Prostate gland (tissue), 2 donors: ENCODE measurements around the gene NEK7. TPM values are rescaled to one million over a fixed set of nuclear protein-coding genes. Genes with fewer than 3 reads are reported as not detected.

Experiments used
- DNase-seq: peaks from one replicate; pipeline ENCODE4 v3.0.0-alpha.2; 2019; ENCODE audit warnings: low spot score
- H3K27ac ChIP-seq, 2 donors: fragments of 200-600 bp; sonication (generic); 2 replicates each; pipeline ENCODE4 v1.5.1; 2017 to 2019
- H3K27me3 ChIP-seq: fragments of 200-600 bp; sonication (generic); replicated peaks from 2 replicates; pipeline ENCODE4 v1.5.1; 2019; ENCODE audit not compliant: insufficient read depth
- H3K36me3 ChIP-seq, 2 donors: fragments of 200-600 bp; sonication (generic); 1 replicate in 1 of 2; 2 replicates in 1 of 2; pipeline versions ENCODE4 v1.5.1 to v1.8.1; 2017 to 2019
- H3K4me1 ChIP-seq: fragments of 200-600 bp; sonication (generic); replicated peaks from 2 replicates; pipeline ENCODE4 v1.5.1; 2019
- H3K4me3 ChIP-seq, 2 donors: fragments of 200-600 bp; sonication (generic); 2 replicates each; pipeline ENCODE4 v1.5.1; 2017 to 2019
- H3K9me3 ChIP-seq: fragments of 200-600 bp; sonication (generic); 2 replicates; pipeline ENCODE4 v1.5.1; 2017
- CTCF ChIP-seq, 4 experiments: fragments of 200-600 bp in 2 of 4; fragments of 450-650 bp in 2 of 4; sonication (generic) in 2 of 4; IDR thresholded peaks; 1 replicate in 3 of 4; 2 replicates in 1 of 4; pipeline ENCODE4 v1.5.1; 2016 to 2019; ENCODE audit warnings: antibody characterized with exemption in 4 of 4, mild to moderate bottlenecking in 2 of 4, moderate library complexity in 2 of 4
- POLR2A ChIP-seq: fragments of 450-650 bp; IDR thresholded peaks from one replicate; pipeline ENCODE4 v1.6.1; 2016; ENCODE audit warnings: antibody characterized with exemption, mild to moderate bottlenecking
- POLR2AphosphoS5 ChIP-seq: sonication (generic); formaldehyde crosslinking; IDR thresholded peaks from one replicate; pipeline ENCODE4 v1.6.1; 2017; ENCODE audit warnings: antibody characterized with exemption
- WGBS: methylation state at CpG from one replicate; pipeline ENCODE4 v1.1.5; 2018; 5-methylcytosine and 5-hydroxymethylcytosine counted together
- intact Hi-C: fragments of 100-400 bp; cut with DNase I; formaldehyde crosslinking; loops from one replicate; pipeline ENCODE4 v1.14.2; 2022
- total RNA-seq, 2 donors: library from RNA; depleted of rRNA; stranded (reverse); fragments of >200 nt; gene quantifications; one replicate each; pipeline ENCODE4 v1.1.0, GENCODE V29; 2016

The NEK7 gene
- total RNA-seq, 2 donors from 2014 or later: 53.3 to 70.9 TPM

GRCh38 chr1:198232378-198232777 is 75.6 kb downstream of the NEK7 start:
- H3K4me1 ChIP-seq: no peaks in the 10 kb centered on the region
- H3K9me3 ChIP-seq: no peaks in the 10 kb centered on the region
- 95% methylated on average over 1 of the region's 1 CpG for WGBS
- intact Hi-C loops: no loop called here
- no peak for TF ChIP-seq POLR2AphosphoS5
- no peak for TF ChIP-seq POLR2A
- no peak for TF ChIP-seq CTCF (IDR thresholded peaks at IDR 0.05)
- no peaks in the 10 kb centered on the region for H3K27me3 ChIP-seq
- H3K36me3 ChIP-seq: no peaks in the 10 kb centered on the region
- DNase-seq: no peak
- H3K27ac ChIP-seq: no peak overlapping the region
- no peak overlapping the region for H3K4me3 ChIP-seq

GRCh38 chr1:198232940-198233675 is 76.3 kb downstream of the NEK7 start:
- H3K27me3 ChIP-seq: no peaks in the 10 kb centered on the region
- H3K27ac ChIP-seq: no peak overlapping the region
- no peak for DNase-seq
- TF ChIP-seq CTCF (IDR thresholded peaks at IDR 0.05) (no peak), POLR2AphosphoS5 (no peak), POLR2A (no peak)
- H3K4me3 ChIP-seq: no peak overlapping the region
- H3K36me3 ChIP-seq: no peaks in the 10 kb centered on the region
- H3K9me3 ChIP-seq: no peaks in the 10 kb centered on the region
- no peaks in the 10 kb centered on the region for H3K4me1 ChIP-seq
- WGBS: 72% methylated on average over 3 of the region's 3 CpGs
- intact Hi-C loops: no loop called here

- Histone ChIP-seq H3K4me3 (no peak overlapping the region), H3K27ac (no peak overlapping the region), H3K9me3 (no peaks in the 10 kb centered on the region), H3K4me1 (no peaks in the 10 kb centered on the region), H3K36me3 (no peaks in the 10 kb centered on the region), H3K27me3 (no peaks in the 10 kb centered on the region)
- intact Hi-C loops: no loop called here
- no peak for TF ChIP-seq POLR2A
- no peak for TF ChIP-seq POLR2AphosphoS5
- no peak for DNase-seq
- 35% methylated on average over 5 of the region's 5 CpGs for WGBS
Observed at GRCh38 chr1:198234520-198235251, 77.9 kb downstream of the NEK7 start.

GRCh38 chr1:198238121-198238520 is 81.3 kb downstream of the NEK7 start:
- intact Hi-C loops: no loop called here
- WGBS: 89% methylated on average over 2 of the region's 2 CpGs
- Histone ChIP-seq H3K9me3 (no peaks in the 10 kb centered on the region), H3K36me3 (no peaks in the 10 kb centered on the region), H3K27me3 (no peaks in the 10 kb centered on the region), H3K27ac (no peak overlapping the region), H3K4me3 (no peak overlapping the region), H3K4me1 (no peaks in the 10 kb centered on the region)
- no peak for DNase-seq
- TF ChIP-seq POLR2AphosphoS5: no peak
- TF ChIP-seq CTCF (IDR thresholded peaks at IDR 0.05): no peak
- TF ChIP-seq POLR2A: no peak

- DNase-seq: no peak
- Histone ChIP-seq H3K9me3 (no peaks in the 10 kb centered on the region), H3K27me3 (no peaks in the 10 kb centered on the region), H3K4me1 (no peaks in the 10 kb centered on the region), H3K36me3 (no peaks in the 10 kb centered on the region), H3K27ac (no peak overlapping the region), H3K4me3 (no peak overlapping the region)
- WGBS: 88% methylated on average over 2 of the region's 2 CpGs
- no peak for TF ChIP-seq POLR2AphosphoS5
- TF ChIP-seq POLR2A: no peak
- no peak for TF ChIP-seq CTCF (IDR thresholded peaks at IDR 0.05)
- intact Hi-C loops: no loop called here
Observed at GRCh38 chr1:198241553-198241952, 84.8 kb downstream of the NEK7 start.
